ENCODE data around the gene SYP.

- no peak for TF ChIP-seq POLR2AphosphoS5 (IDR thresholded peaks at IDR 0.05; ENCODE audit: low read depth, low read length)
- no peak for TF ChIP-seq POLR2A (IDR thresholded peaks at IDR 0.05; ENCODE audit: low read depth, low read length)
- TF ChIP-seq TAF1 (IDR thresholded peaks at IDR 0.05; ENCODE audit: borderline replicate concordance, low read depth, low read length): no peak
Observed at GRCh38 chrX:49198540-49199314, 1.3 kb downstream of the SYP start.
